Fibroblast of lung (primary cell): ENCODE data around the gene SOX21. TPM values are rescaled to one million over a fixed set of nuclear protein-coding genes. Genes with fewer than 3 reads are reported as not detected.

Experiments
- DNase-seq, 2 donors: peaks; one replicate each; pipeline versions ENCODE4 v3.0.0 to v3.0.0-alpha.2; 2010; ENCODE audit warnings: low read depth in 2 of 2
- H2AFZ ChIP-seq: 2 replicates; pipeline ENCODE4 v1.5.1; 2012; ENCODE audit warnings: low read length, control low read depth, inconsistent platforms
- H3K27ac ChIP-seq: 2 replicates; pipeline ENCODE4 v1.5.1; 2011; ENCODE audit warnings: low read length, control low read depth; ENCODE audit not compliant: insufficient read depth
- H3K27me3 ChIP-seq: 2 replicates; pipeline ENCODE4 v1.5.1; 2011; ENCODE audit warnings: mild to moderate bottlenecking, low read length; ENCODE audit not compliant: control insufficient read depth, insufficient read depth
- H3K36me3 ChIP-seq: 2 replicates; pipeline ENCODE4 v1.5.1; 2011; ENCODE audit warnings: low read length; ENCODE audit not compliant: control insufficient read depth, insufficient read depth
- H3K4me1 ChIP-seq: 2 replicates; pipeline ENCODE4 v1.5.1; 2011; ENCODE audit warnings: low read length; ENCODE audit not compliant: control insufficient read depth, insufficient read depth; ENCODE audit errors: extremely low read depth
- H3K4me2 ChIP-seq: 2 replicates; pipeline ENCODE4 v1.5.1; 2011; ENCODE audit warnings: low read length, control low read depth; ENCODE audit not compliant: insufficient read depth; ENCODE audit errors: extremely low read depth
- H3K4me3 ChIP-seq, 4 experiments: fragments of 200-600 bp in 1 of 4; sonication (generic) in 1 of 4; replicated peaks in 1 of 4; 2 replicates each; pipeline ENCODE4 v1.5.1; 2011 to 2016; ENCODE audit warnings: low read length in 4 of 4, low read depth in 3 of 4, mild to moderate bottlenecking in 3 of 4, control low read depth in 2 of 4, inconsistent platforms in 1 of 4, mixed read lengths in 1 of 4; ENCODE audit not compliant: insufficient read depth in 1 of 4; ENCODE audit errors: control extremely low read depth in 1 of 4
- H3K79me2 ChIP-seq: 2 replicates; pipeline ENCODE4 v1.5.1; 2012; ENCODE audit warnings: mild to moderate bottlenecking, low read length, inconsistent platforms; ENCODE audit not compliant: control insufficient read depth, insufficient read depth
- H3K9ac ChIP-seq: 2 replicates; pipeline ENCODE4 v1.5.1; 2011; ENCODE audit warnings: mild to moderate bottlenecking, low read length, control low read depth; ENCODE audit not compliant: insufficient read depth
- H3K9me3 ChIP-seq: 2 replicates; pipeline ENCODE4 v1.5.1; 2012; ENCODE audit warnings: low read depth, low read length; ENCODE audit not compliant: control insufficient read depth, insufficient read depth
- H4K20me1 ChIP-seq: 2 replicates; pipeline ENCODE4 v1.5.1; 2011; ENCODE audit warnings: low read length; ENCODE audit not compliant: control insufficient read depth, insufficient read depth; ENCODE audit errors: extremely low read depth
- EZH2 ChIP-seq: IDR thresholded peaks from 2 replicates; pipeline ENCODE4 v1.5.1; 2012; ENCODE audit warnings: low read length, control low read depth, mild to moderate bottlenecking; ENCODE audit errors: missing control alignments
- polyA plus RNA-seq, 2 donors: library from polyadenylated mRNA; depleted of rRNA in 1 of 2; stranded (reverse) in 1 of 2; unstranded in 1 of 2; fragments of >200 nt; gene quantifications; 2 replicates each; pipeline ENCODE4 v1.2.1, GENCODE V29; 2011 to 2012; ENCODE audit warnings: missing spikeins in 1 of 2
- total RNA-seq: library from RNA; depleted of rRNA; stranded (reverse); fragments of >200 nt; gene quantifications from 2 replicates; pipeline ENCODE4 v1.2.1, GENCODE V29; 2014
- TF ChIP-seq, protein P1 (sequence below), 2 donors: IDR thresholded peaks in 1 of 2; conservative IDR thresholded peaks in 1 of 2; 1 replicate in 1 of 2; 2 replicates in 1 of 2; pipeline ENCODE4 v1.5.1; 2011 to 2012; ENCODE audit warnings: low read length in 2 of 2, control low read depth in 1 of 2, inconsistent platforms in 1 of 2, low read depth in 1 of 2, mild to moderate bottlenecking in 1 of 2

Gene SOX21
- total and polyA plus RNA-seq, 2 donors (not counting 1 experiment from before 2014, with no cell fraction given), result not detected

DNA sequence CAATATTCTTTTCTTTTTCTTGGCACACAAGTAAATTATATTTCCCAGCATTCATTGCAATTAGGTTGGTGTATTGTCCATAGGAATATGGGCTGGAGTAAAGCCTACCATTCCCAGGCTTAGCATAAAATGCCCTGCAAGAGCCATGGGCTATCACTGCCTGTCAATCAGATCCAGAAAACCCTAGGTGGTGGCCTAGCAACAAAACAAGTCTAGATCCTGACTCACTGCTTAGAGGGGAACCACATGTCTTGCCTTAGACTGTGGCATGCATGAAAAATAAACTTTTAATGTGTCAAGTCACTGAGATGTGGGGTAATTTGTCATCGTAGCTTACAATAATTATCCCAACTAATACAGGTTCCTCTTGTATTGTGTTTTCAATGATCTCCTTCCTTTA is 16.2 kb downstream of the SOX21 start:
- no peak overlapping the region for H2AFZ ChIP-seq
- no peak for DNase-seq
- H3K27me3 ChIP-seq, result peaks cover 11% of the 10 kb centered on the region
- H3K36me3 ChIP-seq, result no peaks in the 10 kb centered on the region
- H3K9ac ChIP-seq, result no peak overlapping the region
- no peak overlapping the region for H3K4me3 ChIP-seq
- no peaks in the 10 kb centered on the region for H3K9me3 ChIP-seq
- no peaks in the 10 kb centered on the region for H3K4me1 ChIP-seq
- TF ChIP-seq EZH2, result no peak
- TF ChIP-seq, protein P1, sequence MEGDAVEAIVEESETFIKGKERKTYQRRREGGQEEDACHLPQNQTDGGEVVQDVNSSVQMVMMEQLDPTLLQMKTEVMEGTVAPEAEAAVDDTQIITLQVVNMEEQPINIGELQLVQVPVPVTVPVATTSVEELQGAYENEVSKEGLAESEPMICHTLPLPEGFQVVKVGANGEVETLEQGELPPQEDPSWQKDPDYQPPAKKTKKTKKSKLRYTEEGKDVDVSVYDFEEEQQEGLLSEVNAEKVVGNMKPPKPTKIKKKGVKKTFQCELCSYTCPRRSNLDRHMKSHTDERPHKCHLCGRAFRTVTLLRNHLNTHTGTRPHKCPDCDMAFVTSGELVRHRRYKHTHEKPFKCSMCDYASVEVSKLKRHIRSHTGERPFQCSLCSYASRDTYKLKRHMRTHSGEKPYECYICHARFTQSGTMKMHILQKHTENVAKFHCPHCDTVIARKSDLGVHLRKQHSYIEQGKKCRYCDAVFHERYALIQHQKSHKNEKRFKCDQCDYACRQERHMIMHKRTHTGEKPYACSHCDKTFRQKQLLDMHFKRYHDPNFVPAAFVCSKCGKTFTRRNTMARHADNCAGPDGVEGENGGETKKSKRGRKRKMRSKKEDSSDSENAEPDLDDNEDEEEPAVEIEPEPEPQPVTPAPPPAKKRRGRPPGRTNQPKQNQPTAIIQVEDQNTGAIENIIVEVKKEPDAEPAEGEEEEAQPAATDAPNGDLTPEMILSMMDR (conservative IDR thresholded peaks at IDR 0.05 in 1 of 2, IDR thresholded peaks at IDR 0.05 in 1 of 2; ENCODE audit: low read depth in 1 of 2, low read length in 2 of 2), result no peak
- no peak overlapping the region for H3K4me2 ChIP-seq
- no peaks in the 10 kb centered on the region for H3K79me2 ChIP-seq
- no peak overlapping the region for H3K27ac ChIP-seq
- no peaks in the 10 kb centered on the region for H4K20me1 ChIP-seq

GRCh38 chr13:94692030-94692429 is 20.3 kb downstream of the SOX21 start:
- Histone ChIP-seq H3K27me3 (no peaks in the 10 kb centered on the region), H4K20me1 (no peaks in the 10 kb centered on the region), H3K4me3 (no peak overlapping the region), H3K9ac (no peak overlapping the region), H3K79me2 (no peaks in the 10 kb centered on the region), H3K4me1 (no peaks in the 10 kb centered on the region), H3K4me2 (no peak overlapping the region), H3K36me3 (no peaks in the 10 kb centered on the region), H2AFZ (no peak overlapping the region), H3K9me3 (no peaks in the 10 kb centered on the region), H3K27ac (no peak overlapping the region)
- no peak for DNase-seq
- TF ChIP-seq EZH2, result no peak
- TF ChIP-seq, protein P1 (conservative IDR thresholded peaks at IDR 0.05 in 1 of 2, IDR thresholded peaks at IDR 0.05 in 1 of 2; ENCODE audit: low read depth in 1 of 2, low read length in 2 of 2), result no peak

- H3K4me3 ChIP-seq, result no peak overlapping the region
- no peaks in the 10 kb centered on the region for H3K36me3 ChIP-seq
- no peak overlapping the region for H3K27ac ChIP-seq
- no peaks in the 10 kb centered on the region for H4K20me1 ChIP-seq
- no peaks in the 10 kb centered on the region for H3K9me3 ChIP-seq
- H3K4me2 ChIP-seq, result no peak overlapping the region
- H3K27me3 ChIP-seq, result no peaks in the 10 kb centered on the region
- DNase-seq, result no peak
- H3K4me1 ChIP-seq, result no peaks in the 10 kb centered on the region
- H3K79me2 ChIP-seq, result no peaks in the 10 kb centered on the region
- no peak overlapping the region for H3K9ac ChIP-seq
- no peak overlapping the region for H2AFZ ChIP-seq
- no peak for TF ChIP-seq EZH2
- TF ChIP-seq, protein P1 (conservative IDR thresholded peaks at IDR 0.05 in 1 of 2, IDR thresholded peaks at IDR 0.05 in 1 of 2; ENCODE audit: low read depth in 1 of 2, low read length in 2 of 2), result no peak
Measured at GRCh38 chr13:94683409-94683808, 28.9 kb downstream of the SOX21 start.
